A549 (cell line): ENCODE results near the gene PHRF1. TPM values are rescaled to one million over a fixed set of nuclear protein-coding genes. Genes with fewer than 3 reads are reported as not detected.

ENCODE experiments used
- ATAC-seq, 2 experiments: fragments of 200-7000 bp in 1 of 2; fragments of >200 bp in 1 of 2; cut with Nextera tagmentation in 1 of 2; cut with Tn5 transposase in 1 of 2; 3 replicates each; pipeline versions ENCODE4 v1.8.0 to v1.9.1; 2018 to 2020; ENCODE audit warnings: mild to moderate bottlenecking in 1 of 2, moderate library complexity in 1 of 2
- CTCF ChIA-PET: fragments of 300-600 bp; sonication (Branson Sonifier 250); formaldehyde crosslinking; extraction: SDS; loops from one replicate; lab custom pipeline; 2021; ENCODE audit warnings: antibody characterized with exemption, inconsistent platforms; lab: Yijun Ruan, JAX
- POLR2A ChIA-PET: fragments of 350-600 bp; formaldehyde crosslinking; extraction: SDS; loops from one replicate; lab custom pipeline; 2021; ENCODE audit warnings: antibody characterized with exemption, inconsistent platforms; lab: Yijun Ruan, JAX
- DNase-seq, 2 experiments: peaks; one replicate each; pipeline versions ENCODE4 v3.0.0 to v3.0.0-alpha.2; 2011 to 2016; ENCODE audit warnings: low read depth in 1 of 2, low spot score in 1 of 2
- FAIRE-seq: peaks from 2 replicates; lab custom pipeline; 2011; peaks lifted over from hg19 to GRCh38; lab: Jason Lieb, UNC
- H3K27ac ChIP-seq, 2 experiments: fragments of >200 bp; sonication (Bioruptor Twin); formaldehyde crosslinking; 3 replicates each; pipeline ENCODE4 v1.5.1; 2016 to 2017
- H3K4me1 ChIP-seq: fragments of >200 bp; sonication (Bioruptor Twin); formaldehyde crosslinking; 3 replicates; pipeline ENCODE4 v1.6.1; 2016
- H3K4me2 ChIP-seq: fragments of >200 bp; sonication (Bioruptor Twin); formaldehyde crosslinking; 3 replicates; pipeline ENCODE4 v1.6.1; 2016
- H3K4me3 ChIP-seq: fragments of >200 bp; sonication (Bioruptor Twin); formaldehyde crosslinking; 3 replicates; pipeline ENCODE4 v1.5.1; 2016
- H3K9me3 ChIP-seq: fragments of >200 bp; sonication (Bioruptor Twin); formaldehyde crosslinking; 3 replicates; pipeline ENCODE4 v1.6.1; 2016
- BCL3 ChIP-seq: fragments of >200 bp; sonication (Bioruptor Twin); formaldehyde crosslinking; IDR thresholded peaks from 3 replicates; pipeline ENCODE4 v1.6.1; 2016
- CBX8 ChIP-seq: fragments of 200-600 bp; sonication (generic); IDR thresholded peaks from 2 replicates; pipeline ENCODE4 v1.6.1; 2016
- EP300 ChIP-seq, 2 experiments: fragments of >200 bp; sonication (Bioruptor Twin); formaldehyde crosslinking; IDR thresholded peaks; 2 replicates in 1 of 2; 3 replicates in 1 of 2; pipeline ENCODE4 v1.6.1; 2016 to 2017
- ESRRA ChIP-seq: fragments of 150-350 bp; IDR thresholded peaks from 2 replicates; pipeline ENCODE4 v1.6.1; 2014; ENCODE audit warnings: mild to moderate bottlenecking, low read length, borderline replicate concordance
- FOSL2 ChIP-seq, 2 experiments: fragments of 450-650 bp in 1 of 2; fragments of >200 bp in 1 of 2; sonication (Bioruptor Twin) in 1 of 2; formaldehyde crosslinking; IDR thresholded peaks; 2 replicates each; pipeline versions ENCODE4 v1.5.0 to v1.6.1; 2016 to 2020; ENCODE audit warnings: mild to moderate bottlenecking in 1 of 2, moderate library complexity in 1 of 2
- JUN ChIP-seq, 2 experiments: fragments of >200 bp; sonication (Bioruptor Twin); formaldehyde crosslinking; IDR thresholded peaks; 2 replicates in 1 of 2; 3 replicates in 1 of 2; pipeline ENCODE4 v1.6.1; 2016 to 2017
- PHF8 ChIP-seq: fragments of 200-600 bp; sonication (generic); IDR thresholded peaks from 2 replicates; pipeline ENCODE4 v1.6.1; 2016; ENCODE audit warnings: low read depth, mild to moderate bottlenecking, antibody characterized with exemption, moderate library complexity, borderline replicate concordance
- POLR2A ChIP-seq: IDR thresholded peaks from 2 replicates; pipeline ENCODE4 v1.6.1; 2012; ENCODE audit warnings: mild to moderate bottlenecking, low read length
- ZC3H11A ChIP-seq: fragments of 450-650 bp; IDR thresholded peaks from 2 replicates; pipeline ENCODE4 v1.6.1; 2014; ENCODE audit warnings: antibody characterized with exemption, mild to moderate bottlenecking
- WGBS: methylation state at CpG from one replicate; pipeline ENCODE4 v1.1.6; 2017; ENCODE audit errors: missing lambda C conversion rate; 5-methylcytosine and 5-hydroxymethylcytosine counted together
- polyA plus RNA-seq, 4 experiments: library from polyadenylated mRNA; depleted of rRNA in 3 of 4; stranded (reverse); fragments of >200 nt; fragmentation: RNase III in 1 of 4; extraction: RNeasy Plus Mini Kit Qiagen cat#74134 plus additional on column Dnase treatment in 1 of 4; gene quantifications; 2 replicates in 3 of 4; 3 replicates in 1 of 4; pipeline ENCODE4 v1.2.3, GENCODE V29; 2011 to 2017
- TF ChIP-seq, protein P1 (sequence below): fragments of 200-600 bp; sonication (generic); IDR thresholded peaks from 2 replicates; pipeline ENCODE4 v1.6.1; 2016; ENCODE audit warnings: antibody characterized with exemption, mild to moderate bottlenecking, moderate library complexity
- TF ChIP-seq, protein P2 (sequence below): IDR thresholded peaks from 2 replicates; pipeline ENCODE4 v1.6.1; 2012
- TF ChIP-seq, protein P3 (sequence below): IDR thresholded peaks from 2 replicates; pipeline ENCODE4 v1.6.1; 2012

Gene PHRF1
- polyA plus RNA-seq, 2 of the 4 experiments (the other 2 are of a cell fraction): 10.8 to 25.3 TPM

DNA sequence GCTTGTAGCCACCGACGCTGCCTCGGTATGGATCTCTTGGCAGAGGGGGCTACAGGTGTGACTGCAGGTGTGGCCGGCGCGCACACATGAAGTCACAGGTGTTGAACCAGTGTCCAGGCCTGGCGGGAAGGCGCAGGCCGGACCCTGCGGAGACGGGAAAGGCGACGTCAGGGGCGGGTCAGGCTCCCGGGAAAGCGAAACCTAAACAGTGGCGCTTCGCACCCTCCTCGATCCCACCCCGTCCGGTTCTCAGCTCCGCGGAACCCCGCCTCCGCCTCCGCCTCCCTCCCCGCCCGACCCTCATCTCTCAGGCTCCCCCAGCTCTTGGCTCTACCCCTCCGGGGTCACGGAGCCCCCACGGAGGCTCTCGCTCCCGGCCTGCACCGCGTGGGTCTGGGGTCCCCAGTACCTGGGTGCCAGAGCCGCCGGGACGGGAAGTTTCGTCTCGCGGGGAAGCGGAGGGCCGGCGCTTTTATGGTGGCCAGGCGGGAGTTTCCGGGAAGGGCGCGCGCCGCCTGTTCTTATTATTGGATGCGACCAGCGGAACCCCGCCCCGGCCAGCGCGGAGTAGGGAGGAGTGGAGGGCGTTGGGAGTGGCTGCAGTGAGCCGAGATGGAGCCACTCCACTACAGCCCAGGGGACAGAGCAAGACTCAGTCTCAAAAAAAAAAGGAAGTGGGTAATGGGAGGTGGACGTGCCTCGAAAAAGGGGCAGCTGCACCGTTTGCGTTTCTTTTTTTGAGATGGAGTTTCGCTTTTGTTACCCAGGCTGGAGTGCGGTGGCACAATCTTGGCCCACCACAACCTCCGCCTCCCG lies 39.4 kb downstream of the PHRF1 start, which contains the start of gene IRF7:
IRF7 (minus strand) TSS at position 447 of the 816 bp plus-strand sequence. CDS start 586 bp downstream, outside the sequence.
- H3K4me2 ChIP-seq: peak within 1 kb of the TSS; percentile 93
- no peaks in the 10 kb centered on the region for H3K9me3 ChIP-seq
- H3K4me1 ChIP-seq: peaks cover 13% of the 10 kb centered on the region; the same call in 2 of the 3 replicates
- peak within 1 kb of the TSS; percentile 58 for H3K4me3 ChIP-seq
- POLR2A ChIA-PET: no interaction called here
- 11% methylated on average over 37 of the region's 66 CpGs for WGBS
- TF ChIP-seq, protein P1, sequence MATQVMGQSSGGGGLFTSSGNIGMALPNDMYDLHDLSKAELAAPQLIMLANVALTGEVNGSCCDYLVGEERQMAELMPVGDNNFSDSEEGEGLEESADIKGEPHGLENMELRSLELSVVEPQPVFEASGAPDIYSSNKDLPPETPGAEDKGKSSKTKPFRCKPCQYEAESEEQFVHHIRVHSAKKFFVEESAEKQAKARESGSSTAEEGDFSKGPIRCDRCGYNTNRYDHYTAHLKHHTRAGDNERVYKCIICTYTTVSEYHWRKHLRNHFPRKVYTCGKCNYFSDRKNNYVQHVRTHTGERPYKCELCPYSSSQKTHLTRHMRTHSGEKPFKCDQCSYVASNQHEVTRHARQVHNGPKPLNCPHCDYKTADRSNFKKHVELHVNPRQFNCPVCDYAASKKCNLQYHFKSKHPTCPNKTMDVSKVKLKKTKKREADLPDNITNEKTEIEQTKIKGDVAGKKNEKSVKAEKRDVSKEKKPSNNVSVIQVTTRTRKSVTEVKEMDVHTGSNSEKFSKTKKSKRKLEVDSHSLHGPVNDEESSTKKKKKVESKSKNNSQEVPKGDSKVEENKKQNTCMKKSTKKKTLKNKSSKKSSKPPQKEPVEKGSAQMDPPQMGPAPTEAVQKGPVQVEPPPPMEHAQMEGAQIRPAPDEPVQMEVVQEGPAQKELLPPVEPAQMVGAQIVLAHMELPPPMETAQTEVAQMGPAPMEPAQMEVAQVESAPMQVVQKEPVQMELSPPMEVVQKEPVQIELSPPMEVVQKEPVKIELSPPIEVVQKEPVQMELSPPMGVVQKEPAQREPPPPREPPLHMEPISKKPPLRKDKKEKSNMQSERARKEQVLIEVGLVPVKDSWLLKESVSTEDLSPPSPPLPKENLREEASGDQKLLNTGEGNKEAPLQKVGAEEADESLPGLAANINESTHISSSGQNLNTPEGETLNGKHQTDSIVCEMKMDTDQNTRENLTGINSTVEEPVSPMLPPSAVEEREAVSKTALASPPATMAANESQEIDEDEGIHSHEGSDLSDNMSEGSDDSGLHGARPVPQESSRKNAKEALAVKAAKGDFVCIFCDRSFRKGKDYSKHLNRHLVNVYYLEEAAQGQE: peak; percentile 32; the same call in 1 of the 2 replicates
- TF ChIP-seq, protein P2, sequence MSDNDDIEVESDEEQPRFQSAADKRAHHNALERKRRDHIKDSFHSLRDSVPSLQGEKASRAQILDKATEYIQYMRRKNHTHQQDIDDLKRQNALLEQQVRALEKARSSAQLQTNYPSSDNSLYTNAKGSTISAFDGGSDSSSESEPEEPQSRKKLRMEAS: peak; percentile 45; the same call in 1 of the 2 replicates
- peak; percentile 61 for TF ChIP-seq POLR2A
- peak in 1 of 2 experiments; percentile 92; a peak in 2 of 5 replicates for TF ChIP-seq JUN (IDR thresholded peaks at IDR 0.05)
- TF ChIP-seq CBX8: no peak
- TF ChIP-seq ZC3H11A: no peak
- TF ChIP-seq PHF8: peak; percentile 64; the same call in 1 of the 2 replicates
- CTCF ChIA-PET: interaction anchor here (1.1 kb wide), 1 partner anchor 31 kb away, joined by 4 read pairs; no protein-coding TSS in a partner anchor
- DNase-seq (peak; percentile 90 to 92), FAIRE-seq (no peak), ATAC-seq (peak; percentile 72 to 90)
- H3K27ac ChIP-seq: peak within 1 kb of the TSS; percentile 88 to 97

GRCh38 chr11:616320-617198 lies 40.3 kb downstream of the PHRF1 start:
- CTCF ChIA-PET: interaction anchor here (1.1 kb wide), 1 partner anchor 31 kb away, joined by 4 read pairs; no protein-coding TSS in a partner anchor
- peak overlapping the region; percentile 93 for H3K4me2 ChIP-seq
- 83% methylated on average over 38 of the region's 39 CpGs for WGBS
- FAIRE-seq (no peak), DNase-seq (no peak), ATAC-seq (no peak)
- TF ChIP-seq BCL3 (no peak), FOSL2 (IDR thresholded peaks at IDR 0.05) (no peak), FOSL2 (CRISPR knock-in tag; IDR thresholded peaks at IDR 0.05) (no peak), ESRRA (no peak), EP300 (IDR thresholded peaks at IDR 0.05) (no peak)
- TF ChIP-seq, protein P3, sequence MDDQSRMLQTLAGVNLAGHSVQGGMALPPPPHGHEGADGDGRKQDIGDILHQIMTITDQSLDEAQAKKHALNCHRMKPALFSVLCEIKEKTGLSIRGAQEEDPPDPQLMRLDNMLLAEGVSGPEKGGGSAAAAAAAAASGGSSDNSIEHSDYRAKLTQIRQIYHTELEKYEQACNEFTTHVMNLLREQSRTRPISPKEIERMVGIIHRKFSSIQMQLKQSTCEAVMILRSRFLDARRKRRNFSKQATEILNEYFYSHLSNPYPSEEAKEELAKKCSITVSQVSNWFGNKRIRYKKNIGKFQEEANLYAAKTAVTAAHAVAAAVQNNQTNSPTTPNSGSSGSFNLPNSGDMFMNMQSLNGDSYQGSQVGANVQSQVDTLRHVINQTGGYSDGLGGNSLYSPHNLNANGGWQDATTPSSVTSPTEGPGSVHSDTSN: no peak
- peak overlapping the region; percentile 88 to 97; a peak in 5 of 6 replicates for H3K27ac ChIP-seq
- H3K4me3 ChIP-seq: no peak overlapping the region; the same call in 2 of the 3 replicates
- H3K4me1 ChIP-seq: peaks cover 13% of the 10 kb centered on the region; the same call in 2 of the 3 replicates
- no peaks in the 10 kb centered on the region for H3K9me3 ChIP-seq
- POLR2A ChIA-PET: no interaction called here
